ENCODE results near the gene VEPH1.

The VEPH1 gene

DNA sequence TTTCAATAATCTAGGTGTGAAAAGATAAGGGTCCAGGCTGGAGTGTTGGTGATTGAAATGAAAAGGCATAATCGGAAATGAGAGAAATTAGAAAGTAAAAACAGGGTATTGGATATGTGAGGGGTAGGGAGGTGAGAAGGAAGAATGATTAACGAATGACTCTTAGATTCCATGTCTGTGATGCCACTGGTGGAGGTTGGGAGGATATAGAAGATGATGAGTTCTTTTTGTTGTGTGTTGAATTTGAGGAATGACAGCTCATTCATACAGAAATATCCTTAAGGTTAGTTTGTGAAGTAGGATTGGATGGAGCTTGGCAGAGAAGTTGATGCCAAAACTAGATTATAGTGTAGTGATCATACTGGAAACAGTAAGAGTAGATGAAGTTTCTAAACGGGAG lies 271.1 kb downstream of the VEPH1 start:
- no peak for DNase-seq (ENCODE audit: extremely low read depth in 1 of 2, low read depth in 1 of 2)

DNA sequence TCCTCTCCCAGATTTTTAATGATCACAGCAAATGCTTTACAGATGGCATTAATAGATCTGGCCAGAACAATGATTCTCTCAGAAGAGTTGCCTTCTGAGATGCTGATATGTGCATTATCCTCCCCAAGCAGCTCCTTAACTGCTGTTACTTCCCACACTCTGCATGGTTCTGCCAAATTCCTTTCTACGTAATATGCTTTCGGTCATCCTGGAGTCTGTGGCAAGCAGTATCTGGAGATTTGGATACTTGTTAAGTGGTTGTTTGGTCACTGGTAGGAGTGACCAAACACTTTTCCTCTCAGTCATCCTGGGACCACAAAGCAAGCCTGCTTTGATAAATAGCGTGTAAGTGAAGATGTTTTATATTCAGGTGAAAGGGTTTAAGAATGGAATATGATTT lies 272.1 kb downstream of the VEPH1 start:
- DNase-seq (ENCODE audit: extremely low read depth in 1 of 2, low read depth in 1 of 2), result no peak

DNA sequence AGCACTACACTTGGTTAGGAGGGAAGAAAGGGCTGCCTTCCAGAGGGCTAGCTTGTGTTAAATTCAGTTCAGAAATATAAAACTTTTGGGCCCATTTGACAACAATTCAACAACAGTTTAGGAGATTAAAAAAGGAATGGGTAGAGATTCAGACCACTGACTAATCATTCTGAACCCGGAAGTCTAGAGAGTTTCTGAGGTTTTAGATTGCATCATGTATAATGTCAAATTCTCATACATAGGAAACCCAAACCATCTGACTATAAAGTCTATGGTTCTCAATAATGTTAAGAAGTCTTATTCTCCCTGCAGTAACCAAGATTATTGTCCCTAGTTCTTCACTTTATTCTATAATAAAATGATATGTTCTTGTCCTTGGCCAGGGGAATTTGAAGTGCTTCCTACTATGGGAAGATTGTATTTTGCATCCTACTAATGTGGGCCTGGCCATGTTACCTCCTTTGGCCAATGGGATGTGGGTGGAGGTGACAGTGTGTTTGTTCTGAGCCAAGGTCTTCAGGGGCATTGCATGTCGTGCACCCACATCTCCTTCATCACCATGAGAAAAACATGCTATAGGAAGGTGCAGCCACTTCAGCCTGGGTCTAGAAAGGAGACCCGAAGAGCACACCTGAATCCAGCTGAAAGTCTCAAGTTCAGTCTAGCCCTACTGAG lies 276.9 kb downstream of the VEPH1 start:
- no peak for DNase-seq (ENCODE audit: extremely low read depth in 1 of 2, low read depth in 1 of 2)

DNA sequence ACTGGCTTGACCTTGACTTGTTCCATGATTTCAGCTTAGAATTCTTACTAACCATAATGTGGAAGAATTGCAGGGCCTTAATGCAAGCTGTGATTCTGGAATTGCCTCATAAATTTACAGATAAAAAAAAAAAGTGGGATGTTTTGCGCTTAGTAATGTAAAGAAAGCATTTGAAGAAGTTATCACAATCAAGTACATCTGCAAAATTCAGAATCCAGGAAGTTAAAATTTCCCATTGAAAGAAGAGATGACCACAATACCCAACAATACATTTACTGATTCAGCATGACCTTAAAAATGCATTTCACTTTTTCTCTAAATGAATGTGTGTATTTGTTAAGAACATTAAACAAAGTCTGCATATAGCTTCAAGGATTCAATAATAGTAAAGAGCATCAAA lies 278.2 kb downstream of the VEPH1 start:
- DNase-seq (ENCODE audit: extremely low read depth in 1 of 2, low read depth in 1 of 2), result no peak

DNA sequence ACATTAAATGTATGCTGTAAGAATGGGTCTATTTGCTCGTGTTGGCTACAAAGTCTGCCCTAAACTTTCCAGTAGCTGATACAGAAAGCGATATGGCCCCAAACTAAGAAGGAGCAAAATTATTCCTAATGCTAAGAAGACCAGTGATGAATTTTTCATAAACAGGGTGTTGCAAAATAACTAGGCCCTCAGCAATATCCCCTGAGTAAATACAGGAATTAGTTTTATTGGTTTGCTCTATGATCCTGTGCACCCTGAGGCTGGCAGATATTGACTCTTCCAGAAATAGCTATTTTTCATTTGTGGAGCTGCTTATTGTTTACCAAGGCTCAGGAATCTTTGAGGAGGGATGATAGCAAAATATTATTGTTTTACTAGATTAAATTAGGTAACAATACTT lies 282.3 kb downstream of the VEPH1 start:
- DNase-seq (ENCODE audit: extremely low read depth in 1 of 2, low read depth in 1 of 2), result no peak

DNA sequence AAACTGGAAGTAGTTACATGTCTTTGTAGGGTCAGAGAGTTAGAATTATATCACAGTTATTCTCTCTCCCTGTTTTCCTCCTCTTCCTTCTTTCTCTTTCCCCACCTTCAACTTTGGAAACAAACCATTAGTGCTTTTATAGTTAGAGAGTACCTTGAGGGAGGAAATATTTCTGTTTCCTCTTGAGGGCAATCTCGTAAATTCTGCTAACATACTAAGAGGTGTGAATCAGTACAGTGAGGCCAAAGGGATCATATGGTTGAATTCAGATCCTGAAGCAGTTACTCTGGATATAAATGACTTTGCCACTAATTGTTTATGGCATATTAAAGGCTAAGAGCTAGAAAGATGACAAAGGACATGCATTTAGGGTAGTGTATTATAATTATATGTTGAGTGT lies 283.0 kb downstream of the VEPH1 start:
- no peak for DNase-seq (ENCODE audit: extremely low read depth in 1 of 2, low read depth in 1 of 2)

DNA sequence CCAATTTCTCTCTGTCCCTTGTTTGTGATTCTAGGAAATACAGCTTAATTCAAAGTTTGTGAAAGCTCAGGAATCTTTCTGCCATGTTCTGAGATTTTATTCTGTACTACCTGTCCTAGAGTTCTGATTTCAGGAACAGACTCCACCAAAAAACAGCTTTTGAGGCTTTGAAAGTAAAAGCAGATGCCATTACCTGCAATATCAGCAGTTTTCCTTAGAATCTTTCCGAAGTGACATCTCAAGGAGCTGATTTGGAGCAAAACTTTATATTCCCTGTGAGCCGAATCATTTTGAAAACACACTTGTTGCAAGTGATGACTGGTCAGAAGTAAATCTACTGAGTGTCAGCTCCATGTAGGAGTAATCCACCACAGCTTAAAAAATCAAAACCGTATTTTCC lies 284.0 kb downstream of the VEPH1 start:
- no peak for DNase-seq (ENCODE audit: extremely low read depth in 1 of 2, low read depth in 1 of 2)

All from stimulated activated CD8-positive, alpha-beta memory T cell treated with anti-CD3 and anti-CD28 coated beads, Interleukin-7, amount 100 ng/mL, for 48 hours (primary cell).